ENCODE results near the gene MOSPD2. TPM values are rescaled to one million over a fixed set of nuclear protein-coding genes. Genes with fewer than 3 reads are reported as not detected.

Gene MOSPD2
- total RNA-seq, 1 experiment from 2014 or later = 6.4 TPM

- Histone ChIP-seq H4K20me1 (ENCODE audit: control insufficient read depth, insufficient read depth, insufficient read length) (no peaks in the 10 kb centered on the region), H2BK5ac (ENCODE audit: insufficient read length, low read length) (no peak overlapping the region), H3K27ac (ENCODE audit: insufficient read length, low read depth, low read length) (no peak overlapping the region), H2AFZ (ENCODE audit: low read length) (no peak overlapping the region), H4K91ac (ENCODE audit: insufficient read length, low read depth, low read length) (no peak overlapping the region), H3T11ph (ENCODE audit: low read length) (no peak overlapping the region), H3K79me2 (ENCODE audit: insufficient read depth, low read length) (no peaks in the 10 kb centered on the region), H3K9ac (ENCODE audit: extremely low read depth, insufficient read length, low read length) (no peak overlapping the region), H3K23ac (ENCODE audit: insufficient read length, low read depth, low read length) (no peak overlapping the region), H2BK120ac (ENCODE audit: low read depth, low read length, poor library complexity, severe bottlenecking) (no peak overlapping the region), H3K14ac (ENCODE audit: insufficient read depth, low read length) (no peak overlapping the region), H4K5ac (ENCODE audit: insufficient read length, low read depth, low read length) (no peak overlapping the region), H2BK15ac (ENCODE audit: low read depth, low read length) (no peak overlapping the region), H3K27me3 (ENCODE audit: insufficient read depth, low read length) (no peaks in the 10 kb centered on the region), H2AK5ac (ENCODE audit: insufficient read length, low read length) (no peak overlapping the region), H2BK12ac (ENCODE audit: insufficient read length, low read depth, low read length) (no peak overlapping the region), H4K8ac (replicated peaks; ENCODE audit: insufficient read length, low read depth, low read length) (no peak overlapping the region), H3K4ac (ENCODE audit: low read depth, low read length) (no peak overlapping the region), H3K23me2 (ENCODE audit: insufficient read length, low read depth, low read length, poor library complexity, severe bottlenecking) (no peaks in the 10 kb centered on the region), H3K18ac (ENCODE audit: insufficient read length, low read depth, low read length) (no peak overlapping the region), H3K56ac (ENCODE audit: insufficient read length, low read depth, low read length) (no peak overlapping the region), H3K79me1 (ENCODE audit: insufficient read depth, low read depth, low read length, poor library complexity, severe bottlenecking) (no peaks in the 10 kb centered on the region), H3K9me3 (ENCODE audit: control insufficient read depth, low read depth, low read length) (peaks cover 16% of the 10 kb centered on the region), H2BK20ac (ENCODE audit: low read depth, low read length, poor library complexity, severe bottlenecking) (no peak overlapping the region), H3K4me1 (ENCODE audit: insufficient read depth, low read length) (no peaks in the 10 kb centered on the region), H3K4me2 (ENCODE audit: insufficient read depth, insufficient read length, low read length) (no peak overlapping the region)
- H3K4me1 Mint-ChIP-seq = no peaks in the 10 kb centered on the region
- TF ChIP-seq, protein P1, sequence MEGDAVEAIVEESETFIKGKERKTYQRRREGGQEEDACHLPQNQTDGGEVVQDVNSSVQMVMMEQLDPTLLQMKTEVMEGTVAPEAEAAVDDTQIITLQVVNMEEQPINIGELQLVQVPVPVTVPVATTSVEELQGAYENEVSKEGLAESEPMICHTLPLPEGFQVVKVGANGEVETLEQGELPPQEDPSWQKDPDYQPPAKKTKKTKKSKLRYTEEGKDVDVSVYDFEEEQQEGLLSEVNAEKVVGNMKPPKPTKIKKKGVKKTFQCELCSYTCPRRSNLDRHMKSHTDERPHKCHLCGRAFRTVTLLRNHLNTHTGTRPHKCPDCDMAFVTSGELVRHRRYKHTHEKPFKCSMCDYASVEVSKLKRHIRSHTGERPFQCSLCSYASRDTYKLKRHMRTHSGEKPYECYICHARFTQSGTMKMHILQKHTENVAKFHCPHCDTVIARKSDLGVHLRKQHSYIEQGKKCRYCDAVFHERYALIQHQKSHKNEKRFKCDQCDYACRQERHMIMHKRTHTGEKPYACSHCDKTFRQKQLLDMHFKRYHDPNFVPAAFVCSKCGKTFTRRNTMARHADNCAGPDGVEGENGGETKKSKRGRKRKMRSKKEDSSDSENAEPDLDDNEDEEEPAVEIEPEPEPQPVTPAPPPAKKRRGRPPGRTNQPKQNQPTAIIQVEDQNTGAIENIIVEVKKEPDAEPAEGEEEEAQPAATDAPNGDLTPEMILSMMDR (conservative IDR thresholded peaks at IDR 0.05) = no peak
- no CpG with 5 or more reads among the region's 3 CpGs for WGBS (ENCODE audit: extremely low coverage, insufficient read length, low lambda C conversion rate)
- H3K9me3 Mint-ChIP-seq = peaks cover 57 to 72% of the 10 kb centered on the region in 2 experiments
- DNase-seq = no peak
- H3K4me3 Mint-ChIP-seq = no peak overlapping the region
- no peaks in the 10 kb centered on the region for H3K27me3 Mint-ChIP-seq (ENCODE audit: low read depth)
- H3K27ac Mint-ChIP-seq = no peak overlapping the region
- H3K36me3 Mint-ChIP-seq (ENCODE audit: insufficient read depth in 1 of 3, low read depth in 3 of 3) = peaks cover 9 to 18% (median 12%) of the 10 kb centered on the region in 3 experiments; a peak in 6 of 7 replicates
These were observed 46.9 kb upstream of the MOSPD2 start for GRCh38 chrX:14826319-14826718.

Measured in H9 (cell line).